ENCODE results near the gene FUCA1. TPM values are rescaled to one million over a fixed set of nuclear protein-coding genes. Genes with fewer than 3 reads are reported as not detected.

The FUCA1 gene
- total RNA-seq, 1 donor from 2014 or later: 20.6 TPM

DNA sequence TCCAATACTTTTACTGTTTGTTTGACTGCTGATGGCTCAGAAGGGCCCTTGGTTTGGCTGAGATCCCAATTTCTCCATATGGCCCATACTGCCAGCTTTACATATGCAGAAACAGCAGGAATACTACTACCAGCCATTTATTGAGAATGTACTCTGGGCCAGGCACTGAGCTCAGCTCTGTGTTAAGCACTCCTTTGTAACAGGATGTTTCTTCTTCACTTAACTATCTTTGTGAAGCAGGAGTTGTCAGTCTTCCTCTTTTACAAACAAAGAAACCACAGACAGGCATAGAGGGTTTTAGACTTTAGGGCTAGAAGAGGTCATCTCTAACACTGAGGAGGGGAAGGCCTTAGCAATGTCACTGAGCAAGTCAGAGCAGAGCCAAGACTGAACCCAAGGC lies 51.2 kb downstream of the FUCA1 start:
- no peak overlapping the region for H3K27ac Mint-ChIP-seq
- no peak overlapping the region for H3K4me3 Mint-ChIP-seq
- DNase-seq (ENCODE audit: extremely low spot score, unreplicated experiment): no peak
- no peaks in the 10 kb centered on the region for H3K4me1 Mint-ChIP-seq (ENCODE audit: unreplicated experiment)
- TF ChIP-seq CTCF (conservative IDR thresholded peaks at IDR 0.05): no peak
- H3K9me3 Mint-ChIP-seq: no peaks in the 10 kb centered on the region
- no peaks in the 10 kb centered on the region for H3K36me3 Mint-ChIP-seq
- no peaks in the 10 kb centered on the region for H3K27me3 Mint-ChIP-seq

DNA sequence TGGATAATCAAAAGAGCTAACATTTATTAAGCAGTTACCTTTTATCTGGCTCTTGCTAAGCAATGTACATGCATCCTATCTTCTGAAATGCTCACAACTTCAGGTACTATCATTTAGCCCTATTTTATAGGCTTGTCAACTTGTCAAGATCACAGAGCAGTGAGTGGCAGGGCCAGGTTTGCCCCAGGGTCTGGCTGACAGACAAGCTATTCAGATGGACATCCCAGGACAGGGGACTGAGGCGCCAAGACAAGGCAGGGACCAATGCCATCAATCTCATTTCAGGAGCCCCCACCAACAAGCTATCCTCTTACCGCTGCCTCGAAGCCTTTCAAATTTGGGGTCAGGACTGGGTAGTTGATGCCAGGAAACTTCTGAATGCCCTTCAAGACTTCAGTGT lies 51.7 kb downstream of the FUCA1 start:
- Mint-ChIP-seq H3K27ac (no peak overlapping the region), H3K4me1 (ENCODE audit: unreplicated experiment) (no peaks in the 10 kb centered on the region), H3K27me3 (no peaks in the 10 kb centered on the region), H3K36me3 (no peaks in the 10 kb centered on the region), H3K9me3 (no peaks in the 10 kb centered on the region), H3K4me3 (no peak overlapping the region)
- no peak for DNase-seq (ENCODE audit: extremely low spot score, unreplicated experiment)
- no peak for TF ChIP-seq CTCF (conservative IDR thresholded peaks at IDR 0.05)

DNA sequence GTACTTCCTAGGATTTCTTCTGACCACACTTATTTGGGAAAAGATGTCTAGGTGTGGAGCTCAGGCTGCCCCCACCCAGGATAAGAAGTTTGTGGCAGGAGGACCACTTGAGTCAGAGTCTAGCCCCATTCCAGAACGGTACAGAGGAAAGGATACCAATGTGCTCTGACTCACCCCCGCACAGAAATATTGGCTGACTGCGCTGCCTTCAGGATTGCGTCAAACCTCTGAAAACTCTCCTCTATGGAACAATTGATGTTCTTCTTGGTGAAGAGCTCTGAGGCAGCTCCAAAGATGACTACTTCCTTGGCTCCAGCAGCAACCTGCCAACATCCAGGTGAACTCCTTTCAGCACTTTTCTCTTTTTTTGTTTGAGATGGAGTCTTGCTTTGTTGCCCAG lies 54.1 kb downstream of the FUCA1 start:
- DNase-seq (ENCODE audit: extremely low spot score, unreplicated experiment): no peak
- Mint-ChIP-seq H3K27me3 (no peaks in the 10 kb centered on the region), H3K9me3 (no peaks in the 10 kb centered on the region), H3K4me3 (no peak overlapping the region), H3K27ac (no peak overlapping the region), H3K36me3 (peaks cover 3% of the 10 kb centered on the region), H3K4me1 (ENCODE audit: unreplicated experiment) (no peaks in the 10 kb centered on the region)
- TF ChIP-seq CTCF (conservative IDR thresholded peaks at IDR 0.05): no peak

- no peak overlapping the region for H3K27ac Mint-ChIP-seq
- no peaks in the 10 kb centered on the region for H3K4me1 Mint-ChIP-seq (ENCODE audit: unreplicated experiment)
- H3K4me3 Mint-ChIP-seq: no peak overlapping the region
- H3K9me3 Mint-ChIP-seq: no peaks in the 10 kb centered on the region
- peaks cover 8% of the 10 kb centered on the region for H3K36me3 Mint-ChIP-seq
- no peak for DNase-seq (ENCODE audit: extremely low spot score, unreplicated experiment)
- H3K27me3 Mint-ChIP-seq: no peaks in the 10 kb centered on the region
- TF ChIP-seq CTCF (conservative IDR thresholded peaks at IDR 0.05): peak; percentile 71
Measured at GRCh38 chr1:23810818-23811540, 57.1 kb downstream of the FUCA1 start.

GRCh38 chr1:23809751-23810171 lies 58.3 kb downstream of the FUCA1 start:
- Mint-ChIP-seq H3K9me3 (no peaks in the 10 kb centered on the region), H3K27ac (no peak overlapping the region), H3K36me3 (peaks cover 13% of the 10 kb centered on the region), H3K4me1 (ENCODE audit: unreplicated experiment) (no peaks in the 10 kb centered on the region), H3K27me3 (no peaks in the 10 kb centered on the region), H3K4me3 (no peak overlapping the region)
- peak; percentile 76 for TF ChIP-seq CTCF (conservative IDR thresholded peaks at IDR 0.05)
- no peak for DNase-seq (ENCODE audit: extremely low spot score, unreplicated experiment)

Measured in type B pancreatic cell (in vitro differentiated cells).